A204.1 (cell line): ENCODE measurements around the gene PLEKHA8.
"Not testable (repeated sequence)": the region's sequence is repeated elsewhere in the genome, so short reads cannot be mapped to it uniquely, and the experiment has no call there.

Source experiments
- FAIRE-seq: peaks from 2 replicates; lab custom pipeline; 2012; peaks lifted over from hg19 to GRCh38; lab: Jason Lieb, UNC

PLEKHA8 gene

GRCh38 chr7:30066687-30067086 lies 38.5 kb downstream of the PLEKHA8 start:
- FAIRE-seq = no peak

- no peak for FAIRE-seq
Observed at GRCh38 chr7:30068117-30068516, 39.9 kb downstream of the PLEKHA8 start.

- FAIRE-seq = no peak
Observed at GRCh38 chr7:30069096-30069867, 41.1 kb downstream of the PLEKHA8 start.

GRCh38 chr7:30070052-30070451 lies 41.8 kb downstream of the PLEKHA8 start:
- no peak for FAIRE-seq

- no peak for FAIRE-seq
Observed at GRCh38 chr7:30072735-30073134, 44.5 kb downstream of the PLEKHA8 start.

GRCh38 chr7:30074422-30075030 lies 46.3 kb downstream of the PLEKHA8 start:
- FAIRE-seq = peak; percentile 78

GRCh38 chr7:30076411-30076810 lies 48.2 kb downstream of the PLEKHA8 start:
- FAIRE-seq = no peak

- FAIRE-seq = no peak
Observed at GRCh38 chr7:30078280-30078679, 50.1 kb downstream of the PLEKHA8 start.

- FAIRE-seq = no peak
Observed at GRCh38 chr7:30079880-30080279, 51.7 kb downstream of the PLEKHA8 start.

GRCh38 chr7:30080818-30081217 lies 52.6 kb downstream of the PLEKHA8 start:
- FAIRE-seq = no peak

GRCh38 chr7:30082686-30083085 lies 54.5 kb downstream of the PLEKHA8 start:
- no peak for FAIRE-seq

GRCh38 chr7:30083334-30083733 lies 55.1 kb downstream of the PLEKHA8 start:
- FAIRE-seq = no peak

GRCh38 chr7:30084212-30084611 lies 56.0 kb downstream of the PLEKHA8 start:
- no peak for FAIRE-seq

GRCh38 chr7:30086529-30086928 lies 58.3 kb downstream of the PLEKHA8 start:
- FAIRE-seq = no peak

- FAIRE-seq = no peak
Observed at GRCh38 chr7:30087371-30087770, 59.2 kb downstream of the PLEKHA8 start.

- FAIRE-seq = no peak
Observed at GRCh38 chr7:30088362-30088761, 60.1 kb downstream of the PLEKHA8 start.

GRCh38 chr7:30090111-30090510 lies 61.9 kb downstream of the PLEKHA8 start:
- FAIRE-seq = no peak

GRCh38 chr7:30091491-30091912 lies 63.3 kb downstream of the PLEKHA8 start:
- no peak for FAIRE-seq

GRCh38 chr7:30091987-30092386 lies 63.8 kb downstream of the PLEKHA8 start:
- FAIRE-seq = no peak

GRCh38 chr7:30093420-30093952 lies 65.3 kb downstream of the PLEKHA8 start:
- no peak for FAIRE-seq

- not testable (repeated sequence) for FAIRE-seq
Observed at GRCh38 chr7:30098599-30098998, 70.4 kb downstream of the PLEKHA8 start.

GRCh38 chr7:30102281-30102680 lies 74.1 kb downstream of the PLEKHA8 start:
- no peak for FAIRE-seq

GRCh38 chr7:30104157-30104556 lies 75.9 kb downstream of the PLEKHA8 start:
- no peak for FAIRE-seq
